HS-5 (cell line): ENCODE measurements around the gene ADGRA1.

Experiments
- DNase-seq: peaks from one replicate; pipeline ENCODE4 v3.0.0-alpha.2; 2012; ENCODE audit warnings: low read depth

ADGRA1 gene

DNA sequence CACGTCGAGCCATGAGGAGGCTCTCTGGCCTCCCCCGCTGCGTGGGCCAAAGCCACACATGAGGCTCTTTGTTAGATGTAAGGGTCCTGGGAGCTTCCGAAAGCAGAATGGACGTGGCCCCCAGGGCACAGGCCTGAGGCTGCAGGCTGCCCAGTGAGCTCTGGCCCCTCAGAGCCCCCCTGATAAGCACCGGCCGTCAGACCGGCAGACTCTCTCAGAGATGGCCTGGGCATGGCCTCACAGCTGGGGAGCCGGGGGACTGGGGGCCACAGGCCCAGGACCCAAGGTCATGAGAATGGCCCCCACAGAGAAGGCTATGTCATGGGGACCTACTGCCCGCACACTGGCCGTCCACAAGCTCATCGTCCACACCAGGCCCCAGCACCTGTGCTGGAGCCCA lies 31.7 kb upstream of the ADGRA1 start:
- DNase-seq: no peak

GRCh38 chr10:133056651-133057178 lies 31.0 kb upstream of the ADGRA1 start:
- no peak for DNase-seq

- no peak for DNase-seq
Observed at GRCh38 chr10:133058331-133059092, 29.2 kb upstream of the ADGRA1 start.

GRCh38 chr10:133059093-133059470 lies 28.6 kb upstream of the ADGRA1 start:
- DNase-seq: no peak

DNA sequence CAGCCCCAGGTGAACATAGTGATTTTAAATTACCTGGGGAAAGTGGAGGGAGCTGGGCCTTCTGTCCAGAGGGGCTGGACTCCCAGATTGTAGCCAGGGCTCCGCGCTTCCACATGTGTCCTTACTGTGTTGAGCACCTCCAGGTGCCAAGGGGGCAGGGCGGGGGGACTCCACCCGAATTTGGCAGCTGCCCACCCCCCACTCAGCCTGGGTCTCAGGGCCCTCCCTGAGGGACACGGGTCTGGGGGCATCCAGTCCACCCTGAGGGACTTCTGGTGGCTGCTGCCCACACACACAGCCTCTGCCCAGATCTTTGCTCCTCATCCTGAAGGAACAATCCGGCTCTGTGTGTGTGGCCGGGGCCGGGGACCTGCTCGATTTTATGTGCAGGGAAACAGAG lies 28.2 kb upstream of the ADGRA1 start:
- DNase-seq: no peak

GRCh38 chr10:133060022-133060421 lies 27.7 kb upstream of the ADGRA1 start:
- DNase-seq: no peak

- no peak for DNase-seq
Observed at GRCh38 chr10:133060466-133060865, 27.3 kb upstream of the ADGRA1 start.

DNA sequence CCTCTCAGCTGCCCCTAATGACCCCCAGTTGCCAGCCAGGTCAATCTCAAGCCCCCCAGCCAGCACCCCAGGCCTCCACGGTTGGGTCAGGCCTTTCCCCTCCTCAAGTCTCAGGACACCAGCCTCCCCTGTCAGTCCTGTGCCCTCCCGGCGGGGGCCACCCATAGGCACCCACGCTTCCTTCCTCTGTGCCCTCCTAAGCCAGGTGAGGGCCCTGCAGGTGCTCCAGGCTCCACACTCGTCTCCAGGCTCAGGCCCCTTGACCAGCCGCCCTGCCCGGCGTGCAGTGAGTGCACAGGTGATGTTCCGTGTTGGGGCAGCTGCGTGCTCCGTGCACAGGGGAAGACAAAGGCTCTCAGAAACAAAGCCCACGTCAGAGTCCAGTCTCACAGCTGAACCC lies 26.8 kb upstream of the ADGRA1 start:
- DNase-seq: no peak

GRCh38 chr10:133061296-133062038 lies 26.3 kb upstream of the ADGRA1 start:
- DNase-seq: no peak

DNA sequence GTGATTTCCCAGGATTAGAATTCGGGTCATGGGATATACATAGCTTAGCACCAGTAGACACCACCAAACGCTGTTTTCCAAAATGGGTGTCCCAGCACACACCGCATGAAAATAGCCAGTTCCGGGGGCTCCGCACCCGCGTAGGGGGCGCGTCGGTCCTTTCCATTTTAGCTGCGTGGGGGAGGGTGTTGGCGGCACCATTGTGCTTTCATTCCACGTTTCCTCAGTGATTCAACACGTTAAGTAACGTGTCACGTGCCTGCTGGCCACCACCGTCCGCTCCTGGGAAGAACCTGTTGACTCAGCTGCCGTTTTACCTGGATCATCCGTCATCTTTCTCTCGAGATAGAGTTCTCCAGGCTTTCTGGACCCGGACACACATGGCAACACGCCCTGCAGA lies 25.6 kb upstream of the ADGRA1 start:
- no peak for DNase-seq

GRCh38 chr10:133062635-133063034 lies 25.1 kb upstream of the ADGRA1 start:
- DNase-seq: no peak

- DNase-seq: no peak
Observed at GRCh38 chr10:133067149-133068105, 20.3 kb upstream of the ADGRA1 start.

GRCh38 chr10:133068111-133069032 lies 19.4 kb upstream of the ADGRA1 start:
- no peak for DNase-seq

- DNase-seq: no peak
Observed at GRCh38 chr10:133069033-133069525, 18.6 kb upstream of the ADGRA1 start.

DNA sequence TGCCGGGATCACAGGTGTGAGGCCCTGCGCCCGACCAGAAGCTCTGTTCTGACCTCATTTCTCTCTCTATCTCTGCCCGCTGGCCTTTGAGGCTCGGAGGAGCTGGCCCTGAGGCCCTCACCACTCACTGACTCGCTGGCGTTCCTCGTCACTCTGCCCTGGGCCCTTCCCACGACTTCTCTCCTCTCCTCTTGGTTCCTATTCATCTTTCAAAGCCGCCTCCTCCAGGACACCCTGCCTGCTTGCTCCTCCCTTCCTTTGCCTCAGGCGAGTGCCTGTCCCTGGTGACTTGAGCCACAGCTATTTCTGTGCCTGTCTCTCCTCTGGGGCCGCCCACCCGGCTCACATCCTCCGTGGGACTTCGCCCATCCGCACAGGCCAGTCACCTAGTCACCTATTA lies 17.3 kb upstream of the ADGRA1 start:
- DNase-seq: no peak

DNA sequence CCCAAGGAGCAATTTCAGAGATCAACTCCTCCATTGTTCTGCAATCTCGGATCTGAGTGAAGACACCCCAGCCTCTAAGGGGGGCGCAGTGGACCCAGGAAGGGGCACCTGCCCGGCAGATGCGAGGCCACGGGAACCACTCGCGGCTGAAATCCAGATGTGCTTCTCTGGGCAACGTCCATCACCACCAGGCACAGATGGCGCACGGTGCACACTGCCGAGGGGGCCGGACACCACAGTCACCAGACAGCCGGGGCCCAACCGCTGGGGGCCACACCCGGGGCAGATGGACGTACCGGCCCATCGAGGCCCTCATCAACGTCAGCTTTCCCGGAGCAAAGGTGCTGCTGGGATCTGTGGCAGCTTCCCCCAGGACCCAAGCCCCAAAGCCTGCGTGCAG lies 16.9 kb upstream of the ADGRA1 start:
- no peak for DNase-seq

DNA sequence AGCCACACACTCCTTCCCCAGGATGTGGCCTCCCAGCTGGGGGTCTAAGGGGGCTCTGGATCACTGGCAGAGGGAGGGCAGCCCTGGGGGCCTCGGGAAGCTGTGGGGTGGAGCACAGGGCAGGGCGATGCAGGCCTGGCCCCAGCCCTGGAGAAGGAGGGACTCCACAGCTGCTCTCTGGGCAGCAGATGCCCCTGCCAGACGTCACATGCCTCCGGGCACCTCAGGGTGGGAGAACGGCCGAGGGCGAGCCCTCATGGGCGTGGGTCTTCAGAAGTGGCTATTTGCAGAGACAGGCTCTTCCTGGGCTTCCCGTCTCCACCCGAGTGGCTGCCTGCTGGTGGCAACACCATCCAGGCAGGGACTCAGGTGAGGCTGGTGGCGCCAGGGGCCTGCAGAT lies 16.0 kb upstream of the ADGRA1 start:
- DNase-seq: no peak

- no peak for DNase-seq
Observed at GRCh38 chr10:133072196-133072595, 15.5 kb upstream of the ADGRA1 start.

DNA sequence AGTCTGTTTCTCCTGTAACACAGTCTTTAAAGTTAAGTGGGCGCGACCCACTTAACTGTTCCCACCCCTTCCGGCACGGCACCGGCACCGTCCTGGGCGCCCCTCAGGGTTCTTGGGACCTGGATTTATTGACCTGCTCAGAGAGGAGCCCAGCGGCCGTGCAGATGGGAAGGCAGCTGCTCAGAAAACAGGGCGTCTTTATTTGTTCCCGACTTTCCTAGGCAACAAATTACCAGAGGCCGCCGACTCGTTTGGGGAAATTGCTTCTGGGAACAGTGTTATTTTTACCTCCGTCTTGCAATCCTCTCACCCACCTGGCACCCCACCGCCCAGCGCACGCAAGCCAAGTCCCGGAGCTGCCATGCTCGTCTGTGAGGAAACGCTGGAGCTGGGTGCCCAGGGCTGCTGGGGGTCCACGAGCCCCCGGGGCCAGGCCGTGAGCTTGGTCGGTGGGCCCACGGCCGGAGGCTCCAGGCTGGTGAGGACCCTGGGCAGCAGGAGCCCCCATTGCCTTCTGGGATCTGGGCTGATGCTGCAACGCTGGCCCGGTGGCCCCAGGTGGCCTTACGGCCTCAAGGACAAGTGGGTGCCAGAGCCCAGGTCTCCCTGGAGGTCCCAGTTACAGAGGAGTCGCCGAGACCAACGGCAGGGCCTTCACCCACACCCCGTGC lies 14.9 kb upstream of the ADGRA1 start:
- no peak for DNase-seq

DNA sequence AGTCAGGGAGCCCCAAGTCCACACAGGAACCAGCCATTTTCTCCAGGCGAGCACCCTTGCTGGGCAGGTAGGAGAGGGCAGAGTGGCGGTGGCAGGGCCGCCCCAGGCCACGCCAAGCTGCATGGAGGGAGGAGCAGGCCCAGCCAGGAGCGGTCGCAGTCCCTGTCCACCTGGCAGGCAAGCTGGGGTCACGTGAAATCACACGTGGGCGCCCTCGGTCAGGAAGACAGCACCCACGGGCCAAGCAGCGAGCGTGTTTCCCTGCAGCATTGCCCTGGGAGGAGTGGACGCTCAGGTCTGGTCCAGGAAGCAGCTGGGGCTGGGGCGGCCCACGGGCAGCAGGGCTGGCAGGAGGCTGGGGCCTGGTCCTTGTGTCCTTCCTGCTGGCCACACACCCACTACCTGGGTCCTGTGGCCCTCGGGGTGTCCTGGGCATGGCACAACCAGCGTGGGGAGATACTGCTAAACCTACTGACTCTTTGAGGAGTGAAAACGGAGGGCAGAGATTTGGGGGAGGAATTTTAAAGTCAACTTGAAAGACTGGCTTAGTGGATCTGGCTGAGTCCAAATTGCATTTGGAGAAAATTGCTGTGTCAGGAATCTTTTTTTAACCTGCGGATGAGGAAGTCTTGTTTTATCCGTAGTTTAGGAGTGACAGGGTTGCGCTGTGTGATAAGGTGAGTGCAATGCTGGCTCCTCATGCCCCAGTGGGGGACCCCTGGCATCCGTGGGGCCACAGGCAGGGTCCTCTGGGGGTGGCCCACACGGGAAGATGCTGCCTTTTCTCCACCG lies 12.2 kb upstream of the ADGRA1 start:
- no peak for DNase-seq
